BE2C (cell line): ENCODE measurements around the gene TEX264.

Experiments used
- DNase-seq: peaks from one replicate; pipeline ENCODE4 v3.0.0-alpha.2; 2020
- H3K27me3 ChIP-seq: fragments of 250-450 bp; sonication (Bioruptor Pico); 2 replicates; pipeline ENCODE4 v1.5.1; 2020; ENCODE audit warnings: mild to moderate bottlenecking
- H3K36me3 ChIP-seq: fragments of 250-450 bp; sonication (Bioruptor Pico); 2 replicates; pipeline ENCODE4 v1.5.1; 2020; ENCODE audit warnings: mild to moderate bottlenecking
- H3K4me1 ChIP-seq: fragments of 250-450 bp; sonication (Bioruptor Pico); 2 replicates; pipeline ENCODE4 v1.5.1; 2020
- H3K4me3 ChIP-seq: 2 replicates; pipeline ENCODE4 v1.5.1; 2011; ENCODE audit warnings: low read depth, low read length
- H3K9me3 ChIP-seq: fragments of 250-450 bp; sonication (Bioruptor Pico); 2 replicates; pipeline ENCODE4 v1.5.1; 2020
- TF ChIP-seq, protein P1 (sequence below): IDR thresholded peaks from 2 replicates; pipeline ENCODE4 v1.5.1; 2012; ENCODE audit warnings: mild to moderate bottlenecking, low read depth, low read length

Gene TEX264

DNA sequence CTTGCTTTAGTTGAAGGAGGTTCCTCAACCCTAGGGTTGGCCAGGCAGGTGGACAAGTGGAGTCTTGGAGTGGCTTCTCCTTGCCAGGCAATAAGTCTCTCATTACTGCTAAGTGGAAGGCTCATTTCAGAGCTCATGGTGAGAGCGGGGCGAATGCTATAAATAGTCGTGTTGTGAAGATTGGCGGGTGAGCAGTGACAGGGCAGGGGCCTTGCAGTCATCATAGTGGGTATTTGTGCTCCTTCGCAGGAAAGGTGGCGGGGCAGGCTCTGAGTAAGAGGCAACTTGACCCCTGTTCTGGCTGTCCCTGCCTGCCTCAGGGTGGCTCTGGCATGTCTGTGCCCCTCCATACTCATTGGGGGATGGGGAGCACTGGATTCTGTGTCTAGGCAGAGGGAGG, 27.2 kb downstream of the TEX264 start:
- Histone ChIP-seq H3K4me1 (no peaks in the 10 kb centered on the region), H3K9me3 (no peaks in the 10 kb centered on the region), H3K36me3 (no peaks in the 10 kb centered on the region), H3K4me3 (no peak overlapping the region), H3K27me3 (no peaks in the 10 kb centered on the region)
- TF ChIP-seq, protein P1, sequence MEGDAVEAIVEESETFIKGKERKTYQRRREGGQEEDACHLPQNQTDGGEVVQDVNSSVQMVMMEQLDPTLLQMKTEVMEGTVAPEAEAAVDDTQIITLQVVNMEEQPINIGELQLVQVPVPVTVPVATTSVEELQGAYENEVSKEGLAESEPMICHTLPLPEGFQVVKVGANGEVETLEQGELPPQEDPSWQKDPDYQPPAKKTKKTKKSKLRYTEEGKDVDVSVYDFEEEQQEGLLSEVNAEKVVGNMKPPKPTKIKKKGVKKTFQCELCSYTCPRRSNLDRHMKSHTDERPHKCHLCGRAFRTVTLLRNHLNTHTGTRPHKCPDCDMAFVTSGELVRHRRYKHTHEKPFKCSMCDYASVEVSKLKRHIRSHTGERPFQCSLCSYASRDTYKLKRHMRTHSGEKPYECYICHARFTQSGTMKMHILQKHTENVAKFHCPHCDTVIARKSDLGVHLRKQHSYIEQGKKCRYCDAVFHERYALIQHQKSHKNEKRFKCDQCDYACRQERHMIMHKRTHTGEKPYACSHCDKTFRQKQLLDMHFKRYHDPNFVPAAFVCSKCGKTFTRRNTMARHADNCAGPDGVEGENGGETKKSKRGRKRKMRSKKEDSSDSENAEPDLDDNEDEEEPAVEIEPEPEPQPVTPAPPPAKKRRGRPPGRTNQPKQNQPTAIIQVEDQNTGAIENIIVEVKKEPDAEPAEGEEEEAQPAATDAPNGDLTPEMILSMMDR = no peak
- no peak for DNase-seq

DNA sequence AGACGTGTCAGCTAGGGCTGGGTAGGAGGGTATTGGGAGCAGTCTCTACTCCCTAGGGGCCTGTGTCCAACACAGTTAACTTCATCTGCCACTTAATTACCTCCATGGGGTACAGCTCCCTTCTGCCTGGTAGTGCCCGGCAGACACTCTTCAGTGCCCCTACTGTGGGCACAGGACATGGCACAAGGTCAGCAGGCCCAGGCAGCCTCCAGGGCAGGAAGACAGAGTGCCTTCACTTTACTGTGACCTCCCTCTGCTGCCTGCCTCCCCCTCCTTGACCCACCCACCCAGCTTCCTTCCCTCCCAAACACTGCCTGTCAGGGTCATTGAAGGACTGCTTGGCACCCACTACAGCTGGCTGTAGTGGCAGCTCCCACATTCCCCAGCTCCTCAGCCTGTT, 29.4 kb downstream of the TEX264 start:
- Histone ChIP-seq H3K27me3 (no peaks in the 10 kb centered on the region), H3K9me3 (no peaks in the 10 kb centered on the region), H3K36me3 (no peaks in the 10 kb centered on the region), H3K4me3 (no peak overlapping the region), H3K4me1 (no peaks in the 10 kb centered on the region)
- no peak for DNase-seq
- TF ChIP-seq, protein P1 = no peak

DNA sequence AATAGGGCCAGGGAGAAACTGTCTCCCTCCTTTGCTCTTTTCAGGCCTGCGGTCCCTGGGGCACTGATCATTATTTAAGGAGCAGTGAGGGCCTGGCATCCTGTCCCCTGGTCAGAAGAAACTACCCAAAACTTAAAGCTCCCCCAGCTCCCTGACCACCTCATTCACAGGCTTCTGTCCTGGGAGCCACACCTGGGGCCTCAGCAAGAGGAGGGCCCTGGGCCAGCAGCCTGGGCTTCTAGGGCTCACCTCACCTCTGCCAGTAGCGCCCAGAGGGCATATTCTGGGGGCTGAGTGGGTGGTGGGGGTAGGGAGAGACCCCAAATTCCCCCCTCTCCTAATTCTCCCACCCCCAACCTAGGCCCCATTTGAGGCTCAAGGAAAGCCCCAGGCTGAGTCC, 31.1 kb downstream of the TEX264 start:
- no peak for DNase-seq
- Histone ChIP-seq H3K4me3 (no peak overlapping the region), H3K9me3 (no peaks in the 10 kb centered on the region), H3K4me1 (no peaks in the 10 kb centered on the region), H3K27me3 (peaks cover 1% of the 10 kb centered on the region), H3K36me3 (no peaks in the 10 kb centered on the region)
- TF ChIP-seq, protein P1 = no peak

DNA sequence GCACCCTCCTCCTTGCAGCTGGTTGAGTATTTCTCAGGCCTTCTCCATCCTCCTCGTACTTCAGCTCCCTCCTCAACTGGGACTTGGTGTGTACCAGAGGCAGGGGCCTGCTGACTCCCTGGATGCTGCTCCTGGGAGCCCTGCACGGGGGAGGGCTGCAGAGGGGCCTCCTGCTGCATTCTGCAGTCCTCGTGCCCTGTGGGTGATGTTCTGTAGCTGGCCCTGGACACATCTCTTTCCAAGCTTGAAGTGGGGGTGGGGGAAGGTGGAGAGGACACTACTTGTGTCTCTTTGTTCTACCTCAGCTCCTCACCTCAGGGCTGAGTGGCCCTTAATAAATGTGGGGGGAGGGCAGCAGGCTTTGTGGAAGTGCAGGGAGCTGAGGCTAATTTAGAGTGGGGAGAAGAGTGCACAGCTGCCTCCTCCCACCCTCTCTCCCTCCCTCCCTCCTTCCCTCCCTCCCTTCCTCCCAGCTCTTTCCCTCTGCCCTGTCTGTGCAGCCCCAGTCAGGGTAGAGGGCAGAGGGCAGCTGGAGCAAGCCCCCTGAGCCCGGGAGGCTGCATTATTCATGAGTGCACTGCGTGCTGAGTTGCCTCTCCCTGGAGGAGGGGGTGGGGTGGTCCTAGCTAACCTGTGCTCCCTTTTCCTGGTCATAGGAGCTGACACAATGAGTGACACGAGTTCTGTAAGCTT, 32.2 kb downstream of the TEX264 start:
- DNase-seq = no peak
- Histone ChIP-seq H3K27me3 (peaks cover 8% of the 10 kb centered on the region), H3K36me3 (no peaks in the 10 kb centered on the region), H3K4me3 (no peak overlapping the region), H3K4me1 (no peaks in the 10 kb centered on the region), H3K9me3 (no peaks in the 10 kb centered on the region)
- TF ChIP-seq, protein P1 = no peak

DNA sequence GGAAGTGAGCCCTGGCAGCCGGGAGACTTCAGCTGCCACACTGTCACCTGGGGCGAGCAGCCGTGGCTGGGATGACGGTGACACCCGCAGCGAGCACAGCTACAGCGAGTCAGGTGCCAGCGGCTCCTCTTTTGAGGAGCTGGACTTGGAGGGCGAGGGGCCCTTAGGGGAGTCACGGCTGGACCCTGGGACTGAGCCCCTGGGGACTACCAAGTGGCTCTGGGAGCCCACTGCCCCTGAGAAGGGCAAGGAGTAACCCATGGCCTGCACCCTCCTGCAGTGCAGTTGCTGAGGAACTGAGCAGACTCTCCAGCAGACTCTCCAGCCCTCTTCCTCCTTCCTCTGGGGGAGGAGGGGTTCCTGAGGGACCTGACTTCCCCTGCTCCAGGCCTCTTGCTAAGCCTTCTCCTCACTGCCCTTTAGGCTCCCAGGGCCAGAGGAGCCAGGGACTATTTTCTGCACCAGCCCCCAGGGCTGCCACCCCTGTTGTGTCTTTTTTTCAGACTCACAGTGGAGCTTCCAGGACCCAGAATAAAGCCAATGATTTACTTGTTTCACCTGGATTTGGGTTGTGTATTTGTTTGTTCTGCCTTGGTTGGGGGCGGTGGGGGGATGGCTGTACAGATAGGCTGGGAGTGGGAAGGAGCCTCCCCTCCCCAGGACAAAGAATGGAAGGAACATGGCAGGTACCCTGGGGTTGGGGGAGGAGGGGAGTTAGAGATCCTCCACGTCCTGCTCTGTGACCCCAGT, 32.9 kb downstream of the TEX264 start:
- TF ChIP-seq, protein P1 = no peak
- Histone ChIP-seq H3K27me3 (peaks cover 8% of the 10 kb centered on the region), H3K36me3 (no peaks in the 10 kb centered on the region), H3K9me3 (no peaks in the 10 kb centered on the region), H3K4me3 (no peak overlapping the region), H3K4me1 (no peaks in the 10 kb centered on the region)
- DNase-seq = no peak

DNA sequence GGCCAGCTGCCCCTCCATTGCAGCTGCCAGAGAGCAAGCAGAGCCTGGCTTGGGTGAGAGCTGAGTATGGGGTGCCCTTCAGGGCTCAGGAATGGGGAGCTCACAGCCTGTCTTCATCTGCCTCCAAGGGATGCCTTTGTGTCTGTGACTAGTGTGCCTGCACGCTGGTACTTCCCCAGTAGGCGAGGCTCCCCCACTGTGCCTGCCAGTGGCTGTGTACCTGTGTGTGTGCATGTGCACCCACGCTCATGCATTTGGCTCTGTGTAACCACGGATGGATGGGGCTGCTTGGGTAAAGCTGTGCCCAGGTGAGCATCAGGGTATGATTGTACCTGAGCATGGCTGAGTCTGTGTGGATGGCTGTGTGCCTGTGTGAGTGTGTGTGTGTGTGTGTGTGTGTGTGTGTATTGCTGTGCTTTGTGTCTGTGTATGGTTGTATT, 33.5 kb downstream of the TEX264 start:
- TF ChIP-seq, protein P1 = no peak
- no peaks in the 10 kb centered on the region for H3K9me3 ChIP-seq
- no peak overlapping the region for H3K4me3 ChIP-seq
- no peaks in the 10 kb centered on the region for H3K4me1 ChIP-seq
- DNase-seq = no peak
- no peaks in the 10 kb centered on the region for H3K36me3 ChIP-seq
- peaks cover 8% of the 10 kb centered on the region for H3K27me3 ChIP-seq
